H1 (cell line): ENCODE measurements around the gene DIDO1. TPM values are rescaled to one million over a fixed set of nuclear protein-coding genes. Genes with fewer than 3 reads are reported as not detected.

ENCODE experiments used
- CTCF ChIA-PET: fragments of 300-600 bp; sonication (Branson Sonifier 250); formaldehyde crosslinking; loops from one replicate; lab custom pipeline; 2021; ENCODE audit not compliant: partially characterized antibody; lab: Charles Lee
- POLR2A ChIA-PET: fragments of 300-600 bp; sonication (Branson Sonifier 250); formaldehyde crosslinking; loops from one replicate; lab custom pipeline; 2021; ENCODE audit warnings: inconsistent platforms; ENCODE audit not compliant: partially characterized antibody; lab: Charles Lee
- DNase-seq, 2 experiments: peaks; one replicate each; pipeline versions ENCODE4 v3.0.0 to v3.0.0-alpha.2; 2010 to 2022; ENCODE audit warnings: low spot score in 2 of 2, low read depth in 1 of 2, mixed read lengths in 1 of 2
- FAIRE-seq: peaks from 2 replicates; lab custom pipeline; 2011; peaks lifted over from hg19 to GRCh38; lab: Jason Lieb, UNC
- H2AFZ ChIP-seq: 2 replicates; pipeline ENCODE4 v1.8.1; 2012; ENCODE audit warnings: low read length, inconsistent platforms
- H2AK5ac ChIP-seq: 2 replicates; pipeline ENCODE4 v1.6.1; 2013; ENCODE audit warnings: low read depth, low read length
- H2BK120ac ChIP-seq: replicated peaks from 2 replicates; pipeline ENCODE3; 2013; ENCODE audit warnings: low read depth, low read length, inconsistent platforms
- H2BK12ac ChIP-seq: 2 replicates; pipeline ENCODE4 v1.6.1; 2013; ENCODE audit warnings: low read depth, low read length
- H2BK15ac ChIP-seq: 2 replicates; pipeline ENCODE4 v1.6.1; 2013; ENCODE audit warnings: low read length
- H2BK20ac ChIP-seq: 2 replicates; pipeline ENCODE4 v1.6.1; 2013; ENCODE audit warnings: low read length
- H2BK5ac ChIP-seq: 2 replicates; pipeline ENCODE4 v1.6.1; 2013; ENCODE audit warnings: low read depth, low read length
- H3K14ac ChIP-seq: 2 replicates; pipeline ENCODE4 v1.6.1; 2013; ENCODE audit warnings: inconsistent platforms; ENCODE audit not compliant: insufficient read length
- H3K18ac ChIP-seq: 2 replicates; pipeline ENCODE4 v1.6.1; 2013; ENCODE audit warnings: low read length; ENCODE audit errors: extremely low read depth
- H3K23ac ChIP-seq: 2 replicates; pipeline ENCODE4 v1.6.1; 2013; ENCODE audit warnings: inconsistent platforms; ENCODE audit not compliant: insufficient read length
- H3K23me2 ChIP-seq: 2 replicates; pipeline ENCODE4 v1.6.1; 2013; ENCODE audit warnings: low read depth, low read length
- H3K27ac ChIP-seq: 2 replicates; pipeline ENCODE4 v1.6.1; 2011; ENCODE audit warnings: low read depth, low read length, inconsistent platforms
- H3K27me3 ChIP-seq, 4 experiments: replicated peaks in 1 of 4; 1 replicate in 1 of 4; 2 replicates in 3 of 4; pipeline versions ENCODE4 v1.6.1 to v1.8.1; 2011 to 2013; ENCODE audit warnings: low read length in 3 of 4, mild to moderate bottlenecking in 3 of 4, inconsistent platforms in 2 of 4, mixed read lengths in 2 of 4, moderate library complexity in 1 of 4; ENCODE audit not compliant: control insufficient read depth in 3 of 4, insufficient read depth in 3 of 4; ENCODE audit errors: extremely low read depth in 1 of 4
- H3K36me3 ChIP-seq, 4 experiments: 2 replicates each; pipeline versions ENCODE4 v1.6.1 to v1.8.1; 2011 to 2013; ENCODE audit warnings: mild to moderate bottlenecking in 4 of 4, low read length in 3 of 4, moderate library complexity in 2 of 4, control low read depth in 1 of 4, inconsistent platforms in 1 of 4; ENCODE audit not compliant: insufficient read depth in 4 of 4, control insufficient read depth in 2 of 4
- H3K4ac ChIP-seq: replicated peaks from 2 replicates; pipeline ENCODE3; 2013; ENCODE audit warnings: low read length, low read depth, mixed read lengths, inconsistent platforms; ENCODE audit not compliant: insufficient read length
- H3K4me1 ChIP-seq, 4 experiments: replicated peaks in 1 of 4; 1 replicate in 1 of 4; 2 replicates in 3 of 4; pipeline versions ENCODE4 v1.6.1 to v1.8.1; 2011 to 2013; ENCODE audit warnings: low read length in 3 of 4, inconsistent platforms in 2 of 4, mixed read lengths in 1 of 4; ENCODE audit not compliant: insufficient read depth in 4 of 4, control insufficient read depth in 3 of 4
- H3K4me2 ChIP-seq, 2 experiments: 2 replicates each; pipeline versions ENCODE4 v1.6.1 to v1.8.1; 2011 to 2013; ENCODE audit warnings: low read depth in 2 of 2, low read length in 2 of 2, control low read depth in 1 of 2, inconsistent platforms in 1 of 2, mild to moderate bottlenecking in 1 of 2; ENCODE audit not compliant: insufficient read depth in 1 of 2
- H3K4me3 ChIP-seq, 4 experiments: fragments of 200-600, 300-600 bp in 1 of 4; sonication (generic), shearing (Covaris generic), sonication (Bioruptor Twin) in 1 of 4; 2 replicates each; pipeline versions ENCODE4 v1.5.1 to v1.8.1; 2011 to 2016; ENCODE audit warnings: low read length in 4 of 4, low read depth in 3 of 4, control low read depth in 2 of 4, inconsistent platforms in 2 of 4, mild to moderate bottlenecking in 2 of 4, mixed read lengths in 1 of 4, moderate library complexity in 1 of 4; ENCODE audit not compliant: insufficient read depth in 2 of 4; ENCODE audit errors: extremely low read depth in 1 of 4
- H3K56ac ChIP-seq: replicated peaks from 2 replicates; pipeline ENCODE3; 2013; ENCODE audit warnings: low read depth, mild to moderate bottlenecking, mixed read lengths, low read length, inconsistent platforms; ENCODE audit not compliant: insufficient read length
- H3K79me1 ChIP-seq: 2 replicates; pipeline ENCODE4 v1.6.1; 2013; ENCODE audit warnings: low read depth, low read length, control low read depth
- H3K79me2 ChIP-seq, 2 experiments: 2 replicates each; pipeline versions ENCODE4 v1.6.1 to v1.8.1; 2012 to 2013; ENCODE audit warnings: low read length in 2 of 2, mild to moderate bottlenecking in 2 of 2, inconsistent platforms in 1 of 2; ENCODE audit not compliant: insufficient read depth in 2 of 2, control insufficient read depth in 1 of 2
- H3K9ac ChIP-seq, 4 experiments: replicated peaks in 1 of 4; 1 replicate in 1 of 4; 2 replicates in 3 of 4; pipeline versions ENCODE4 v1.6.1 to v1.8.1; 2011 to 2013; ENCODE audit warnings: low read depth in 3 of 4, low read length in 3 of 4, control low read depth in 2 of 4, mild to moderate bottlenecking in 2 of 4, moderate library complexity in 2 of 4, inconsistent platforms in 1 of 4; ENCODE audit errors: extremely low read depth in 1 of 4
- H3K9me3 ChIP-seq, 2 experiments: 2 replicates each; pipeline versions ENCODE4 v1.6.1 to v1.8.1; 2012 to 2013; ENCODE audit warnings: mild to moderate bottlenecking in 2 of 2, moderate library complexity in 2 of 2, control low read depth in 1 of 2, inconsistent platforms in 1 of 2, low read depth in 1 of 2, low read length in 1 of 2, mixed read lengths in 1 of 2; ENCODE audit not compliant: insufficient read depth in 2 of 2
- H4K20me1 ChIP-seq, 2 experiments: replicated peaks in 1 of 2; 2 replicates each; pipeline versions ENCODE3 to v1.8.1; 2011 to 2013; ENCODE audit warnings: inconsistent platforms in 2 of 2, low read length in 2 of 2, mild to moderate bottlenecking in 1 of 2; ENCODE audit not compliant: insufficient read depth in 2 of 2, control insufficient read depth in 1 of 2
- H4K5ac ChIP-seq: 2 replicates; pipeline ENCODE4 v1.6.1; 2013; ENCODE audit warnings: low read length, low read depth, mixed read lengths, inconsistent platforms; ENCODE audit not compliant: insufficient read length
- H4K8ac ChIP-seq: 2 replicates; pipeline ENCODE4 v1.8.0; 2013; ENCODE audit warnings: mild to moderate bottlenecking, moderate library complexity, low read length, inconsistent platforms; ENCODE audit not compliant: insufficient read depth; ENCODE audit errors: extremely low read depth
- H4K91ac ChIP-seq: replicated peaks from 2 replicates; pipeline ENCODE3; 2013; ENCODE audit warnings: low read length, mixed read lengths, inconsistent platforms; ENCODE audit not compliant: insufficient read length
- HDAC2 ChIP-seq, 2 experiments: fragments of 300-600 bp in 1 of 2; sonication (generic) in 1 of 2; IDR thresholded peaks; 2 replicates each; pipeline ENCODE4 v1.6.1; 2011 to 2012; ENCODE audit warnings: low read depth in 2 of 2, low read length in 2 of 2, mild to moderate bottlenecking in 2 of 2, moderate library complexity in 2 of 2, borderline replicate concordance in 1 of 2, inconsistent platforms in 1 of 2
- POLR2AphosphoS5 ChIP-seq: IDR thresholded peaks from 2 replicates; pipeline ENCODE4 v1.6.1; 2011; ENCODE audit warnings: low read depth, low read length
- WGBS, 2 experiments: shearing (Covaris generic) in 1 of 2; methylation state at CpG; one replicate each; pipeline versions ENCODE4 v1.1.6 to v1.1.7; 2013 to 2015; ENCODE audit warnings: low lambda C conversion rate in 2 of 2, mixed read lengths in 2 of 2, inconsistent platforms in 1 of 2, low coverage in 1 of 2, missing lambda C conversion rate in 1 of 2; ENCODE audit not compliant: insufficient replicate concordance in 2 of 2, insufficient coverage in 1 of 2, insufficient read length in 1 of 2; ENCODE audit errors: extremely low coverage in 1 of 2, missing lambda C conversion rate in 1 of 2; 5-methylcytosine and 5-hydroxymethylcytosine counted together
- polyA plus RNA-seq, 7 experiments: library from polyadenylated mRNA; depleted of rRNA in 3 of 7; stranded (reverse) in 5 of 7; unstranded in 2 of 7; fragments of >200 nt in 5 of 7; fragments of 200-250 nt in 2 of 7; gene quantifications; 1 replicate in 5 of 7; 2 replicates in 1 of 7; 4 replicates in 1 of 7; pipeline versions ENCODE4 v1.2.1 to v1.2.3, GENCODE V29; 2011 to 2013; ENCODE audit warnings: missing spikeins in 2 of 7, mixed read lengths in 2 of 7
- total RNA-seq: library from RNA; stranded (reverse); fragmentation: NEBNext Ultra II Directional; extraction: Animal tissue kit (Norgen Biotek cat#: 25700); gene quantifications from 2 replicates; pipeline ENCODE4 v1.2.1, GENCODE V29; 2021

DIDO1 gene
- total and polyA plus RNA-seq, 2 of the 8 experiments (the other 6 are each of a cell fraction or from before 2014, with no cell fraction given): 53.6 to 82.8 TPM

- Histone ChIP-seq H2AFZ (no peak overlapping the region), H3K9ac (no peak overlapping the region), H3K56ac (no peak overlapping the region), H3K4me1 (peaks cover 3 to 29% (median 13%) of the 10 kb centered on the region in 4 experiments), H2BK15ac (no peak overlapping the region), H3K23ac (no peak overlapping the region), H4K8ac (peak overlapping the region; percentile 93; the same call in 1 of the 2 replicates), H3K36me3 (peaks cover 0 to 23% (median 5%) of the 10 kb centered on the region in 4 experiments; a peak in 4 of 8 replicates), H3K18ac (no peak overlapping the region), H3K79me1 (peaks cover 6% of the 10 kb centered on the region), H3K4me2 (peak overlapping the region in 1 of 2 experiments; percentile 77; a peak in 1 of 4 replicates), H3K27me3 (no peaks in the 10 kb centered on the region), H4K20me1 (peaks cover 27 to 32% of the 10 kb centered on the region in 2 experiments), H3K23me2 (peaks cover 12% of the 10 kb centered on the region), H3K27ac (no peak overlapping the region), H2BK120ac (no peak overlapping the region), H3K4me3 (no peak overlapping the region), H3K14ac (no peak overlapping the region), H4K5ac (no peak overlapping the region), H2BK20ac (no peak overlapping the region), H2AK5ac (no peak overlapping the region), H2BK12ac (no peak overlapping the region), H3K79me2 (peaks cover 69 to 89% of the 10 kb centered on the region in 2 experiments), H2BK5ac (peak overlapping the region; percentile 26), H3K4ac (no peak overlapping the region), H4K91ac (peak overlapping the region; percentile 16), H3K9me3 (no peaks in the 10 kb centered on the region)
- DNase-seq: no peak
- ChIA-PET CTCF (interaction anchor here (0.7 to 4.0 kb wide), 16 partner anchors 9 to 1000 kb away, joined by 3 to 21 read pairs (median 4); partner anchors contain the start of gene SLC17A9), POLR2A (interaction anchor here (0.8 to 19.4 kb wide), 8 partner anchors 9 to 81 kb away, joined by 3 to 363 read pairs (median 12); partner anchors contain the start of genes DIDO1 and SLC17A9)
- FAIRE-seq: no peak
- WGBS, 2 experiments: 79% methylated on average over 3 of the region's 3 CpGs; no CpG with 5 or more reads in 1 of the 2 experiments
- TF ChIP-seq POLR2AphosphoS5 (peak; percentile 49; the same call in 1 of the 2 replicates), HDAC2 (IDR thresholded peaks at IDR 0.05; ENCODE audit: borderline replicate concordance in 1 of 2, low read depth in 2 of 2, low read length in 2 of 2) (no peak)
Observed at GRCh38 chr20:62933966-62934365, 7.7 kb upstream of the DIDO1 start.
